ENCODE results near the gene EHBP1L1.

EHBP1L1 gene

GRCh38 chr11:65623177-65623576 lies 47.3 kb downstream of the EHBP1L1 start (continued):
- TF ChIP-seq ZNF626 (tag by site-specific recombination; IDR thresholded peaks at IDR 0.05) (no peak), TRIM28 (IDR thresholded peaks at IDR 0.05; ENCODE audit: borderline replicate concordance, low read length) (no peak), ZBTB48 (tag by site-specific recombination; IDR thresholded peaks at IDR 0.05) (no peak), ZNF449 (tag by site-specific recombination; IDR thresholded peaks at IDR 0.05) (no peak), KLF7 (tag by site-specific recombination; IDR thresholded peaks at IDR 0.05; ENCODE audit: borderline replicate concordance) (no peak), ZNF146 (tag by site-specific recombination; IDR thresholded peaks at IDR 0.05) (no peak)

GRCh38 chr11:65623852-65624616 lies 48.2 kb downstream of the EHBP1L1 start:
- H3K4me1 ChIP-seq (ENCODE audit: control insufficient read depth, insufficient read depth, low read length) = no peaks in the 10 kb centered on the region
- H3K9me3 ChIP-seq (ENCODE audit: control insufficient read depth, insufficient read depth, low read depth, low read length) = no peaks in the 10 kb centered on the region
- POLR2A ChIA-PET = interaction anchor here (1.2 to 1.8 kb wide), 3 partner anchors 9 to 14 kb away, joined by 4 to 7 read pairs (median 5); partner anchors contain the start of genes PCNX3 and SIPA1
- TF ChIP-seq ZNF398 (tag by site-specific recombination; IDR thresholded peaks at IDR 0.05) (no peak), ZNF544 (tag by site-specific recombination; IDR thresholded peaks at IDR 0.05) (no peak), ZNF354C (tag by site-specific recombination; IDR thresholded peaks at IDR 0.05; ENCODE audit: borderline replicate concordance, low read depth) (no peak), ZSCAN16 (tag by site-specific recombination; IDR thresholded peaks at IDR 0.05) (no peak), ZNF639 (tag by site-specific recombination; IDR thresholded peaks at IDR 0.05) (no peak), ZNF211 (tag by site-specific recombination; IDR thresholded peaks at IDR 0.05; ENCODE audit: low read depth) (no peak), BCL11A (tag by site-specific recombination; IDR thresholded peaks at IDR 0.05; ENCODE audit: low read depth) (no peak), ZNF596 (tag by site-specific recombination; IDR thresholded peaks at IDR 0.05) (no peak), GLI4 (tag by site-specific recombination; IDR thresholded peaks at IDR 0.05) (no peak), ZNF768 (tag by site-specific recombination; IDR thresholded peaks at IDR 0.05) (no peak), ZNF26 (tag by site-specific recombination; IDR thresholded peaks at IDR 0.05) (no peak), SCRT2 (tag by site-specific recombination; IDR thresholded peaks at IDR 0.05) (no peak), MYNN (tag by site-specific recombination; IDR thresholded peaks at IDR 0.05; ENCODE audit: borderline replicate concordance) (no peak), ZNF202 (tag by site-specific recombination; IDR thresholded peaks at IDR 0.05; ENCODE audit: borderline replicate concordance) (no peak), GLIS2 (tag by site-specific recombination; IDR thresholded peaks at IDR 0.05) (no peak), ZNF138 (tag by site-specific recombination; IDR thresholded peaks at IDR 0.05; ENCODE audit: borderline replicate concordance) (no peak)
- no peak overlapping the region for H3K4me3 ChIP-seq (ENCODE audit: low read depth, low read length)
- CTCF ChIA-PET = interaction anchor here (0.6 to 1.4 kb wide), 5 partner anchors 12 to 260 kb away, joined by 3 to 4 read pairs (median 3); partner anchors contain the start of genes FAM89B and NEAT1
- peaks cover 0 to 93% of the 10 kb centered on the region in 2 experiments; a peak in 1 of 3 replicates for H3K36me3 ChIP-seq (ENCODE audit: control insufficient read depth in 2 of 2, insufficient read depth in 1 of 2, low read length in 2 of 2)
- no peak overlapping the region for H3K27ac ChIP-seq (ENCODE audit: extremely low read depth, low read depth, low read length)
